Measurements from ENCODE around the gene PDE6B.
A peak's percentile ranks its signal among the peaks of the same experiment; 100 is the strongest.

PDE6B gene

GRCh38 chr4:705278-706082 lies 80.1 kb downstream of the PDE6B start, which contains the start of gene PCGF3:
Gene PCGF3 (plus strand): TSS chr4:705832. CDS start chr4:733681, 27,849 bp downstream.
- TF ChIP-seq ZFX (IDR thresholded peaks at IDR 0.05) (peak; percentile 91; the same call in 1 of the 2 replicates), CTCF (conservative IDR thresholded peaks at IDR 0.05) (no peak)
- H3K27ac ChIP-seq: peak within 1 kb of the TSS; percentile 98

GRCh38 chr4:706083-706633 lies 80.8 kb downstream of the PDE6B start:
- H3K27ac ChIP-seq: peak overlapping the region; percentile 98

DNA sequence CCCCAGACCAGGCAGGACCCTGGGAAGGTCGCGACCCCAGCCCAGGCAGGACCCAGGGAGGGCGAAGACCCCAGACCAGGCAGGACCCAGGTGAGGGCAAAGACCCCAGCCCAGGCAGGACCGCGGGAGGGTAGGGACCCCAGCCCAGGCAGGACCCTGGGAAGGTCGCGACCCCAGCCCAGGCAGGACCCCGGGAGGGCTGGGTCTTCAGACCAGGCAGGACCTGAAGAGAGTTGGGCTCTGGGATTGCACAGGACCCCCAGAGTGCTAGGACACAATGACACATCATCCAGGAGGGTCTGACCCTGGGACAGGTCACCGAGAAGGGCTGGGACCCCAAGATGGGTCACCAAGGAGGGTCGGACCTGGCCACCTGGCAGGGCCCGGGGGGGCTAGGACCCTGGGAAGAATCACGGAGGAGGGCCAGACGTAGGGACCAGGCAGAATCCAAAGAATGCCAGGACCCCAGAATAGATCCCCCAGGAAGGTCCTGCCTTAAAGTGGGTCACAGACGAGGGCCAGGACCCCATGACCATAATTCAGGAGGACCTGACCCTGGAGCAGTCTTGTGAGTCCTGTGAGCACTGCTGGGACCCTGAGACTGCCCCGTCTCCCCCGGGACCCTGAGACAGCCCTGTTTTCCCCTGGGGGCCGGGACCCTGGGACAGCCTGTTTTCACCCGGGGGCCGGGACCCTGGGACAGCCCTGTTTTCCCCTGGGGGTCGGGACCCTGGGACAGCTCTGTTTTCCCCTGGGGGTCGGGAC lies 81.6 kb downstream of the PDE6B start:
- no peak overlapping the region for H3K27ac ChIP-seq
- TF ChIP-seq CTCF (conservative IDR thresholded peaks at IDR 0.05) (no peak), ZFX (IDR thresholded peaks at IDR 0.05) (no peak)

More at GRCh38 chr4:706083-706633, 80.8 kb downstream of the PDE6B start:
- peak; percentile 46; the same call in 1 of the 2 replicates for TF ChIP-seq ZFX (IDR thresholded peaks at IDR 0.05)

GRCh38 chr4:707929-708630 lies 82.7 kb downstream of the PDE6B start:
- no peak overlapping the region for H3K27ac ChIP-seq
- TF ChIP-seq CTCF (conservative IDR thresholded peaks at IDR 0.05) (no peak), ZFX (IDR thresholded peaks at IDR 0.05) (no peak)

DNA sequence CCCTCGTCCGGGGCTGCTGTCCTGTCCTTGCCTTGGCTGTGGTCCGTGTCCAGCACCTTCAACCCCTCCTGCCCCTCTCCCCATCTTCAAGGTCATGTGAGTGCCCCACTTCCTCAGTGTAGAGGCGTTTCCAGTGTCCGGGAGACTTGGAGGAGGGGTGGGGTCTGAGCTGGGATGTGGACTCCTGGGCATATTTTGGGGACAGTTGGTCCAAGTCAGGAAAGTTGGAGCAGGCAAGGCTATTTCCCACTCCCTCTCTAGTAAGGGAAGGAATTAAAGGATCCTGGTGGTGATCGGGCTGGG lies 83.2 kb downstream of the PDE6B start:
- H3K27ac ChIP-seq: no peak overlapping the region
- TF ChIP-seq CTCF (conservative IDR thresholded peaks at IDR 0.05) (no peak), ZFX (IDR thresholded peaks at IDR 0.05) (no peak)

DNA sequence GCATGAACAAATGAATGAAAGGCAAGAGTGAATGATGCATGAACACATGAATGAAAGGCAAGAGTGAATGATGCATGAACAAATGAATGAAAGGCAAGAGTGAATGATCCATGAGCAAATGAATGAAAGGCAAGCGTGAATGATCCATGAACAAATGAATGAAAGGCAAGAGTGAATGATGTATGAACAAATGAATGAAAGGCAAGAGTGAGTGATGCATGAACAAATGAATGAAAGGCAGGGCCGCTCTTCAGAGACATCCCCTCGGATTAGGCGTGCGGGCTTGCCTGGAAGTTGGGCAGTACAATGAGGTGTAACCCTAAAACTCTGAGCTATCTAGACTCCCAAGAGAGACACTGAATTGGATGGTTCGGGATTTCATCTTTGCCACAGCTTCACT lies 84.0 kb downstream of the PDE6B start:
- H3K27ac ChIP-seq: no peak overlapping the region
- TF ChIP-seq ZFX (IDR thresholded peaks at IDR 0.05): no peak
- TF ChIP-seq CTCF (conservative IDR thresholded peaks at IDR 0.05): no peak

DNA sequence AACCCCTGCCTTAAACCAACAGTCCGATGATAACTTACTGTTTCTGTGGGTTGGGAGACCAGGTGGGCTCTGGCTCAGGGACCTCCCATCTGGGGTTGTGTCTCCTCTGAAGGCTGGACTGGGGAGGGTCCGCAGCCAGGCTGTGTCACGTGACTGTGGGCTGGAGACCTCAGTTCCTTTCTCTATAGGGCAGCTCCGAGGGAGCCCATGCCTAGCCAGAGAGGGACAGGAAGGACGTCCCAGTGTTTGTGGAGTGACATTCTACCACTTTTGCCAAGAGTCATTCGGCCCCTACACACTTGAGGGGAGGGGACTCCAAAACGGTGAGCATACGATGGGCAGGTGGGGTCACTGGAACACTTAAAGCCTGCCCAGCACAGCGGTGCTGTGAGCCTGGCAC lies 84.7 kb downstream of the PDE6B start:
- TF ChIP-seq CTCF (conservative IDR thresholded peaks at IDR 0.05): no peak
- TF ChIP-seq ZFX (IDR thresholded peaks at IDR 0.05): no peak
- H3K27ac ChIP-seq: no peak overlapping the region

Data from C4-2B (cell line).